OCI-LY7 (cell line): ENCODE measurements around the gene SLC39A12.

Experiments
- EZH2phosphoT487 ChIP-seq: fragments of 200-600 bp; sonication (generic); IDR thresholded peaks from 2 replicates; pipeline ENCODE4 v1.6.1; 2018; ENCODE audit warnings: low read depth, borderline replicate concordance, mild to moderate bottlenecking, mixed run types, antibody characterized with exemption, low read length, moderate library complexity, mixed read lengths
- TF ChIP-seq, protein P1 (sequence below): fragments of 200-600 bp; sonication (generic); conservative IDR thresholded peaks from 2 replicates; pipeline ENCODE4 v1.5.1; 2014; ENCODE audit warnings: mild to moderate bottlenecking, antibody characterized with exemption, low read length, moderate library complexity, mixed read lengths

- TF ChIP-seq, protein P1, sequence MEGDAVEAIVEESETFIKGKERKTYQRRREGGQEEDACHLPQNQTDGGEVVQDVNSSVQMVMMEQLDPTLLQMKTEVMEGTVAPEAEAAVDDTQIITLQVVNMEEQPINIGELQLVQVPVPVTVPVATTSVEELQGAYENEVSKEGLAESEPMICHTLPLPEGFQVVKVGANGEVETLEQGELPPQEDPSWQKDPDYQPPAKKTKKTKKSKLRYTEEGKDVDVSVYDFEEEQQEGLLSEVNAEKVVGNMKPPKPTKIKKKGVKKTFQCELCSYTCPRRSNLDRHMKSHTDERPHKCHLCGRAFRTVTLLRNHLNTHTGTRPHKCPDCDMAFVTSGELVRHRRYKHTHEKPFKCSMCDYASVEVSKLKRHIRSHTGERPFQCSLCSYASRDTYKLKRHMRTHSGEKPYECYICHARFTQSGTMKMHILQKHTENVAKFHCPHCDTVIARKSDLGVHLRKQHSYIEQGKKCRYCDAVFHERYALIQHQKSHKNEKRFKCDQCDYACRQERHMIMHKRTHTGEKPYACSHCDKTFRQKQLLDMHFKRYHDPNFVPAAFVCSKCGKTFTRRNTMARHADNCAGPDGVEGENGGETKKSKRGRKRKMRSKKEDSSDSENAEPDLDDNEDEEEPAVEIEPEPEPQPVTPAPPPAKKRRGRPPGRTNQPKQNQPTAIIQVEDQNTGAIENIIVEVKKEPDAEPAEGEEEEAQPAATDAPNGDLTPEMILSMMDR = no peak
- TF ChIP-seq EZH2phosphoT487 = no peak
Observed at GRCh38 chr10:18020523-18020922, 68.8 kb downstream of the SLC39A12 start.
